H9 (cell line): ENCODE results near the gene LNPEP. TPM values are rescaled to one million over a fixed set of nuclear protein-coding genes. Genes with fewer than 3 reads are reported as not detected.

Source experiments
- DNase-seq: peaks from one replicate; pipeline ENCODE4 v3.0.0-alpha.2; 2017
- H2AFZ ChIP-seq: one replicate; pipeline ENCODE4 v1.6.1; 2013; ENCODE audit warnings: mild to moderate bottlenecking, low read length, control low read depth, moderate library complexity
- H2AK5ac ChIP-seq: 2 replicates; pipeline ENCODE4 v1.6.1; 2013; ENCODE audit warnings: low read length, control low read depth, mixed read lengths; ENCODE audit not compliant: insufficient read length
- H2BK120ac ChIP-seq: one replicate; pipeline ENCODE4 v1.6.1; 2013; ENCODE audit warnings: low read depth, mild to moderate bottlenecking, low read length, control low read depth, inconsistent platforms; ENCODE audit not compliant: poor library complexity, severe bottlenecking
- H2BK12ac ChIP-seq: 2 replicates; pipeline ENCODE4 v1.6.1; 2013; ENCODE audit warnings: low read length, control low read depth, mixed read lengths, low read depth; ENCODE audit not compliant: insufficient read length
- H2BK15ac ChIP-seq: 2 replicates; pipeline ENCODE4 v1.6.1; 2013; ENCODE audit warnings: low read depth, low read length, control low read depth
- H2BK20ac ChIP-seq: one replicate; pipeline ENCODE4 v1.6.1; 2013; ENCODE audit warnings: low read depth, mild to moderate bottlenecking, low read length, control low read depth, inconsistent platforms; ENCODE audit not compliant: poor library complexity, severe bottlenecking
- H2BK5ac ChIP-seq: 2 replicates; pipeline ENCODE4 v1.6.1; 2013; ENCODE audit warnings: low read length, control low read depth, mixed read lengths; ENCODE audit not compliant: insufficient read length
- H3K14ac ChIP-seq: 2 replicates; pipeline ENCODE4 v1.6.1; 2013; ENCODE audit warnings: low read length, control low read depth; ENCODE audit not compliant: insufficient read depth
- H3K18ac ChIP-seq: 2 replicates; pipeline ENCODE4 v1.6.1; 2013; ENCODE audit warnings: low read depth, mild to moderate bottlenecking, mixed read lengths, low read length, control low read depth; ENCODE audit not compliant: insufficient read length
- H3K23ac ChIP-seq: 2 replicates; pipeline ENCODE4 v1.6.1; 2013; ENCODE audit warnings: low read length, control low read depth, mixed read lengths, low read depth; ENCODE audit not compliant: insufficient read length
- H3K23me2 ChIP-seq: 2 replicates; pipeline ENCODE4 v1.6.1; 2013; ENCODE audit warnings: low read depth, mild to moderate bottlenecking, mixed read lengths, low read length, control low read depth; ENCODE audit not compliant: insufficient read length, poor library complexity, severe bottlenecking
- H3K27ac ChIP-seq: 2 replicates; pipeline ENCODE4 v1.5.1; 2013; ENCODE audit warnings: low read length, control low read depth, mixed read lengths, low read depth; ENCODE audit not compliant: insufficient read length
- H3K27me3 ChIP-seq: 2 replicates; pipeline ENCODE4 v1.6.1; 2013; ENCODE audit warnings: low read length, control low read depth, inconsistent platforms; ENCODE audit not compliant: insufficient read depth
- H3K4ac ChIP-seq: 2 replicates; pipeline ENCODE4 v1.6.1; 2013; ENCODE audit warnings: low read depth, mild to moderate bottlenecking, control low read depth, inconsistent platforms, low read length, moderate library complexity
- H3K4me1 ChIP-seq: 2 replicates; pipeline ENCODE4 v1.6.1; 2013; ENCODE audit warnings: low read length, control low read depth, inconsistent platforms; ENCODE audit not compliant: insufficient read depth
- H3K4me2 ChIP-seq: 2 replicates; pipeline ENCODE4 v1.6.1; 2013; ENCODE audit warnings: low read length, control low read depth, mixed read lengths; ENCODE audit not compliant: insufficient read length, insufficient read depth
- H3K56ac ChIP-seq: 2 replicates; pipeline ENCODE4 v1.6.1; 2013; ENCODE audit warnings: low read depth, mild to moderate bottlenecking, mixed read lengths, low read length, control low read depth; ENCODE audit not compliant: insufficient read length
- H3K79me1 ChIP-seq: 2 replicates; pipeline ENCODE4 v1.6.1; 2013; ENCODE audit warnings: low read depth, mild to moderate bottlenecking, moderate library complexity, low read length, control low read depth, inconsistent platforms; ENCODE audit not compliant: insufficient read depth, poor library complexity, severe bottlenecking
- H3K79me2 ChIP-seq: 2 replicates; pipeline ENCODE4 v1.6.1; 2013; ENCODE audit warnings: low read length, control low read depth, inconsistent platforms; ENCODE audit not compliant: insufficient read depth
- H3K9ac ChIP-seq: 2 replicates; pipeline ENCODE4 v1.6.1; 2013; ENCODE audit warnings: low read length, control low read depth, mixed read lengths; ENCODE audit not compliant: insufficient read length; ENCODE audit errors: extremely low read depth
- H3K9me3 ChIP-seq: one replicate; pipeline ENCODE4 v1.6.1; 2013; ENCODE audit warnings: low read depth, low read length, inconsistent platforms; ENCODE audit not compliant: control insufficient read depth
- H3T11ph ChIP-seq: one replicate; pipeline ENCODE4 v1.6.1; 2013; ENCODE audit warnings: mild to moderate bottlenecking, low read length, control low read depth, inconsistent platforms
- H4K20me1 ChIP-seq: one replicate; pipeline ENCODE4 v1.6.1; 2013; ENCODE audit not compliant: control insufficient read depth, insufficient read length, insufficient read depth
- H4K5ac ChIP-seq: 2 replicates; pipeline ENCODE4 v1.6.1; 2013; ENCODE audit warnings: low read depth, mild to moderate bottlenecking, mixed read lengths, low read length, control low read depth; ENCODE audit not compliant: insufficient read length
- H4K8ac ChIP-seq: replicated peaks from 2 replicates; pipeline ENCODE4 v1.6.1; 2013; ENCODE audit warnings: low read length, control low read depth, mixed read lengths, low read depth; ENCODE audit not compliant: insufficient read length
- H4K91ac ChIP-seq: 2 replicates; pipeline ENCODE4 v1.6.1; 2013; ENCODE audit warnings: low read depth, mild to moderate bottlenecking, moderate library complexity, mixed read lengths, low read length, control low read depth; ENCODE audit not compliant: insufficient read length
- H3K27ac Mint-ChIP-seq, 3 experiments: 2 replicates in 2 of 3; 3 replicates in 1 of 3; pipeline ENCODE4 v1.8.0; 2020 to 2021; ENCODE audit warnings: mixed read lengths in 3 of 3, mild to moderate bottlenecking in 1 of 3, moderate library complexity in 1 of 3
- H3K27me3 Mint-ChIP-seq: 2 replicates; pipeline ENCODE4 v1.8.0; 2021; ENCODE audit warnings: low read depth, mild to moderate bottlenecking, moderate library complexity, mixed read lengths
- H3K36me3 Mint-ChIP-seq, 3 experiments: 2 replicates in 2 of 3; 3 replicates in 1 of 3; pipeline ENCODE4 v1.8.0; 2020 to 2021; ENCODE audit warnings: low read depth in 3 of 3, mixed read lengths in 3 of 3; ENCODE audit not compliant: insufficient read depth in 1 of 3
- H3K4me1 Mint-ChIP-seq, 2 experiments: 2 replicates each; pipeline ENCODE4 v1.8.0; 2020; ENCODE audit warnings: mixed read lengths in 2 of 2
- H3K4me3 Mint-ChIP-seq, 2 experiments: 2 replicates in 1 of 2; 3 replicates in 1 of 2; pipeline ENCODE4 v1.8.0; 2020 to 2021; ENCODE audit warnings: mild to moderate bottlenecking in 2 of 2, mixed read lengths in 2 of 2, moderate library complexity in 1 of 2
- H3K9me3 Mint-ChIP-seq, 2 experiments: 2 replicates in 1 of 2; 3 replicates in 1 of 2; pipeline ENCODE4 v1.8.0; 2020; ENCODE audit warnings: mild to moderate bottlenecking in 2 of 2, mixed read lengths in 2 of 2, moderate library complexity in 1 of 2
- WGBS: extraction: QIAGEN DNeasy Blood & Tissue Kit; methylation state at CpG from one replicate; pipeline ENCODE4 v1.1.7; 2013; ENCODE audit warnings: missing lambda C conversion rate, low lambda C conversion rate, mixed read lengths; ENCODE audit not compliant: insufficient read length; ENCODE audit errors: extremely low coverage; 5-methylcytosine and 5-hydroxymethylcytosine counted together
- total RNA-seq: library from RNA; stranded (reverse); gene quantifications from 2 replicates; pipeline ENCODE4 v1.2.1, GENCODE V29; 2021
- TF ChIP-seq, protein P1 (sequence below): fragments of 200-600 bp; sonication (generic); conservative IDR thresholded peaks from 3 replicates; pipeline ENCODE4 v1.8.0; 2021; ENCODE audit warnings: antibody characterized with exemption, mild to moderate bottlenecking

The LNPEP gene
- total RNA-seq, 1 experiment from 2014 or later, result 4.1 TPM

- H3K14ac ChIP-seq, result no peak overlapping the region
- H3T11ph ChIP-seq, result no peak overlapping the region
- TF ChIP-seq, protein P1, sequence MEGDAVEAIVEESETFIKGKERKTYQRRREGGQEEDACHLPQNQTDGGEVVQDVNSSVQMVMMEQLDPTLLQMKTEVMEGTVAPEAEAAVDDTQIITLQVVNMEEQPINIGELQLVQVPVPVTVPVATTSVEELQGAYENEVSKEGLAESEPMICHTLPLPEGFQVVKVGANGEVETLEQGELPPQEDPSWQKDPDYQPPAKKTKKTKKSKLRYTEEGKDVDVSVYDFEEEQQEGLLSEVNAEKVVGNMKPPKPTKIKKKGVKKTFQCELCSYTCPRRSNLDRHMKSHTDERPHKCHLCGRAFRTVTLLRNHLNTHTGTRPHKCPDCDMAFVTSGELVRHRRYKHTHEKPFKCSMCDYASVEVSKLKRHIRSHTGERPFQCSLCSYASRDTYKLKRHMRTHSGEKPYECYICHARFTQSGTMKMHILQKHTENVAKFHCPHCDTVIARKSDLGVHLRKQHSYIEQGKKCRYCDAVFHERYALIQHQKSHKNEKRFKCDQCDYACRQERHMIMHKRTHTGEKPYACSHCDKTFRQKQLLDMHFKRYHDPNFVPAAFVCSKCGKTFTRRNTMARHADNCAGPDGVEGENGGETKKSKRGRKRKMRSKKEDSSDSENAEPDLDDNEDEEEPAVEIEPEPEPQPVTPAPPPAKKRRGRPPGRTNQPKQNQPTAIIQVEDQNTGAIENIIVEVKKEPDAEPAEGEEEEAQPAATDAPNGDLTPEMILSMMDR, result no peak
- no peak overlapping the region for H2BK20ac ChIP-seq
- H4K20me1 ChIP-seq, result no peaks in the 10 kb centered on the region
- DNase-seq, result no peak
- Mint-ChIP-seq H3K27ac (no peak overlapping the region), H3K36me3 (no peaks in the 10 kb centered on the region; a peak in 1 of 7 replicates), H3K4me3 (no peak overlapping the region), H3K9me3 (no peaks in the 10 kb centered on the region), H3K27me3 (no peaks in the 10 kb centered on the region), H3K4me1 (peaks cover 13 to 15% of the 10 kb centered on the region in 2 experiments)
- H4K5ac ChIP-seq, result no peak overlapping the region
- H3K9ac ChIP-seq, result no peak overlapping the region
- H3K56ac ChIP-seq, result no peak overlapping the region
- WGBS, result no CpG with 5 or more reads among the region's 3 CpGs
- no peak overlapping the region for H4K8ac ChIP-seq
- H3K23ac ChIP-seq, result no peak overlapping the region
- H2AFZ ChIP-seq, result no peak overlapping the region
- H3K4me1 ChIP-seq, result no peaks in the 10 kb centered on the region
- H4K91ac ChIP-seq, result no peak overlapping the region
- no peak overlapping the region for H3K4me2 ChIP-seq
- H3K27me3 ChIP-seq, result no peaks in the 10 kb centered on the region
- no peak overlapping the region for H2BK120ac ChIP-seq
- H3K79me2 ChIP-seq, result no peaks in the 10 kb centered on the region
- no peak overlapping the region for H2BK12ac ChIP-seq
- H3K9me3 ChIP-seq, result no peaks in the 10 kb centered on the region
- no peak overlapping the region for H3K4ac ChIP-seq
- H3K23me2 ChIP-seq, result no peaks in the 10 kb centered on the region
- H2BK15ac ChIP-seq, result no peak overlapping the region
- no peak overlapping the region for H2AK5ac ChIP-seq
- H3K18ac ChIP-seq, result no peak overlapping the region
- no peaks in the 10 kb centered on the region for H3K79me1 ChIP-seq
- H3K27ac ChIP-seq, result no peak overlapping the region
- no peak overlapping the region for H2BK5ac ChIP-seq
These were observed 74.7 kb downstream of the LNPEP start for GRCh38 chr5:97010606-97011005.
